Measurements from ENCODE around the gene DYSF. TPM values are rescaled to one million over a fixed set of nuclear protein-coding genes. Genes with fewer than 3 reads are reported as not detected.

Gene DYSF
- total RNA-seq, 1 experiment from 2014 or later = 2.2 TPM

- no peaks in the 10 kb centered on the region for H3K27me3 ChIP-seq (replicated peaks; ENCODE audit: control insufficient read depth, insufficient read depth, low read length)
- Mint-ChIP-seq H3K27ac (ENCODE audit: unreplicated experiment) (no peak overlapping the region), H3K4me3 (ENCODE audit: unreplicated experiment) (no peak overlapping the region), H3K9me3 (ENCODE audit: unreplicated experiment) (no peaks in the 10 kb centered on the region), H3K4me1 (ENCODE audit: low read depth, unreplicated experiment) (no peaks in the 10 kb centered on the region), H3K27me3 (ENCODE audit: insufficient read depth, unreplicated experiment) (no peaks in the 10 kb centered on the region), H3K36me3 (ENCODE audit: insufficient read depth, unreplicated experiment) (no peaks in the 10 kb centered on the region)
- no peak for DNase-seq
- intact Hi-C loops (cut with micrococcal nuclease; ENCODE audit: unreplicated experiment) = no loop called here
- BruUV-seq (replicated peaks) = no TSS peak
- ChIA-PET POLR2A (no interaction called here), CTCF (no interaction called here)
- no peaks in the 10 kb centered on the region for H3K9me3 ChIP-seq
- TF ChIP-seq CTCF (IDR thresholded peaks at IDR 0.05; ENCODE audit: insufficient read depth in 1 of 2, low read depth in 1 of 2, low read length in 1 of 2, severe bottlenecking in 1 of 2, unreplicated experiment in 1 of 2) = no peak
- no peaks in the 10 kb centered on the region for H3K4me1 ChIP-seq
- no peak overlapping the region for H3K4me3 ChIP-seq (ENCODE audit: low read depth, low read length)
- no peaks in the 10 kb centered on the region for H3K36me3 ChIP-seq (ENCODE audit: control insufficient read depth, insufficient read depth, low read length)
Measured at GRCh38 chr2:71666094-71666474, 212.7 kb downstream of the DYSF start.

- H3K27ac Mint-ChIP-seq (ENCODE audit: unreplicated experiment) = no peak overlapping the region
- no peak for TF ChIP-seq CTCF (IDR thresholded peaks at IDR 0.05; ENCODE audit: insufficient read depth in 1 of 2, low read depth in 1 of 2, low read length in 1 of 2, severe bottlenecking in 1 of 2, unreplicated experiment in 1 of 2)
- no peaks in the 10 kb centered on the region for H3K9me3 ChIP-seq
- H3K36me3 ChIP-seq (ENCODE audit: control insufficient read depth, insufficient read depth, low read length) = no peaks in the 10 kb centered on the region
- no TSS peak for BruUV-seq (replicated peaks)
- no peaks in the 10 kb centered on the region for H3K27me3 Mint-ChIP-seq (ENCODE audit: insufficient read depth, unreplicated experiment)
- ChIA-PET POLR2A (no interaction called here), CTCF (interaction anchor here (0.8 to 1.8 kb wide), 2 partner anchors 57 to 257 kb away, joined by 3 to 4 read pairs; no protein-coding TSS in a partner anchor)
- H3K4me3 Mint-ChIP-seq (ENCODE audit: unreplicated experiment) = no peak overlapping the region
- no peaks in the 10 kb centered on the region for H3K36me3 Mint-ChIP-seq (ENCODE audit: insufficient read depth, unreplicated experiment)
- H3K9me3 Mint-ChIP-seq (ENCODE audit: unreplicated experiment) = no peaks in the 10 kb centered on the region
- H3K4me1 ChIP-seq = no peaks in the 10 kb centered on the region
- H3K4me3 ChIP-seq (ENCODE audit: low read depth, low read length) = no peak overlapping the region
- no peaks in the 10 kb centered on the region for H3K4me1 Mint-ChIP-seq (ENCODE audit: low read depth, unreplicated experiment)
- H3K27me3 ChIP-seq (replicated peaks; ENCODE audit: control insufficient read depth, insufficient read depth, low read length) = no peaks in the 10 kb centered on the region
- DNase-seq = no peak
- intact Hi-C loops (cut with micrococcal nuclease; ENCODE audit: unreplicated experiment) = no loop called here
Measured at GRCh38 chr2:71667256-71668182, 214.2 kb downstream of the DYSF start.

GRCh38 chr2:71668326-71669057 lies 215.1 kb downstream of the DYSF start:
- no peak overlapping the region for H3K4me3 Mint-ChIP-seq (ENCODE audit: unreplicated experiment)
- no peaks in the 10 kb centered on the region for H3K36me3 Mint-ChIP-seq (ENCODE audit: insufficient read depth, unreplicated experiment)
- no peak for DNase-seq
- no TSS peak for BruUV-seq (replicated peaks)
- ChIA-PET POLR2A (no interaction called here), CTCF (interaction anchor here (1.8 kb wide), 1 partner anchor 58 kb away, joined by 4 read pairs; no protein-coding TSS in a partner anchor)
- no peak overlapping the region for H3K4me3 ChIP-seq (ENCODE audit: low read depth, low read length)
- intact Hi-C loops (cut with micrococcal nuclease; ENCODE audit: unreplicated experiment) = no loop called here
- H3K9me3 Mint-ChIP-seq (ENCODE audit: unreplicated experiment) = no peaks in the 10 kb centered on the region
- H3K4me1 Mint-ChIP-seq (ENCODE audit: low read depth, unreplicated experiment) = no peaks in the 10 kb centered on the region
- no peaks in the 10 kb centered on the region for H3K9me3 ChIP-seq
- no peaks in the 10 kb centered on the region for H3K27me3 Mint-ChIP-seq (ENCODE audit: insufficient read depth, unreplicated experiment)
- no peak overlapping the region for H3K27ac Mint-ChIP-seq (ENCODE audit: unreplicated experiment)
- no peaks in the 10 kb centered on the region for H3K4me1 ChIP-seq
- H3K36me3 ChIP-seq (ENCODE audit: control insufficient read depth, insufficient read depth, low read length) = no peaks in the 10 kb centered on the region
- TF ChIP-seq CTCF (IDR thresholded peaks at IDR 0.05; ENCODE audit: insufficient read depth in 1 of 2, low read depth in 1 of 2, low read length in 1 of 2, severe bottlenecking in 1 of 2, unreplicated experiment in 1 of 2) = no peak
- H3K27me3 ChIP-seq (replicated peaks; ENCODE audit: control insufficient read depth, insufficient read depth, low read length) = no peaks in the 10 kb centered on the region

All from Caco-2 (cell line).